ENCODE data around the gene KATNAL2. TPM values are rescaled to one million over a fixed set of nuclear protein-coding genes. Genes with fewer than 3 reads are reported as not detected.
"Not testable (repeated sequence)": the region's sequence is repeated elsewhere in the genome, so short reads cannot be mapped to it uniquely, and the experiment has no call there.

The KATNAL2 gene
- total and polyA plus RNA-seq, 12 donors = 0.74 to 6.1 (median 2.2) TPM

- peaks cover 0 to 1% (median 0%) of the 10 kb centered on the region in 7 donors for H3K27me3 ChIP-seq
- ATAC-seq = no peak
- intact Hi-C loops (cut with DNase I) = no loop called here
- no peaks in the 10 kb centered on the region for H3K36me3 ChIP-seq
- TF ChIP-seq CTCF (IDR thresholded peaks at IDR 0.05) = no peak
- H3K27ac ChIP-seq = no peak overlapping the region
- H3K4me1 ChIP-seq = no peaks in the 10 kb centered on the region
- DNase-seq = no peak
- no peak overlapping the region for H3K4me3 ChIP-seq
- WGBS, 2 donors = 88 to 94% methylated on average over 19 of the region's 19 CpGs
- peaks cover 0 to 4% (median 0%) of the 10 kb centered on the region in 11 donors for H3K9me3 ChIP-seq
Observed at GRCh38 chr18:47032945-47033344, 115.5 kb downstream of the KATNAL2 start.

- H3K36me3 ChIP-seq; H3K4me1 ChIP-seq; DNase-seq; H3K4me3 ChIP-seq; intact Hi-C loops (cut with DNase I); H3K27me3 ChIP-seq; H3K9me3 ChIP-seq; ATAC-seq; H3K27ac ChIP-seq: not testable (repeated sequence)
- WGBS, 2 donors = 94 to 97% methylated on average over 28 of the region's 28 CpGs
Observed at GRCh38 chr18:47034591-47034990, 117.2 kb downstream of the KATNAL2 start.

GRCh38 chr18:47035156-47035671 lies 117.8 kb downstream of the KATNAL2 start, which contains the start of gene ELOA2:
Gene ELOA2 (minus strand): TSS chr18:47035621. CDS start chr18:47035264, 357 bp downstream.
- WGBS, 2 donors = 94 to 95% methylated on average over 29 of the region's 29 CpGs
- H3K9me3 ChIP-seq = peaks cover 0 to 4% (median 0%) of the 10 kb centered on the region in 11 donors
- intact Hi-C loops (cut with DNase I) = no loop called here
- no peaks in the 10 kb centered on the region for H3K4me1 ChIP-seq
- no peak within 1 kb of the TSS for H3K4me3 ChIP-seq
- H3K27ac ChIP-seq = no peak within 1 kb of the TSS
- DNase-seq (no peak), ATAC-seq (no peak)
- H3K36me3 ChIP-seq = no peaks in the 10 kb centered on the region
- TF ChIP-seq CTCF (IDR thresholded peaks at IDR 0.05) = no peak
- H3K27me3 ChIP-seq = peaks cover 0 to 5% (median 0%) of the 10 kb centered on the region in 7 donors

GRCh38 chr18:47036298-47036874 lies 119.0 kb downstream of the KATNAL2 start:
- WGBS, 2 donors = 74 to 78% methylated on average over 2 of the region's 2 CpGs
- Histone ChIP-seq H3K4me1 (no peaks in the 10 kb centered on the region), H3K27ac (no peak overlapping the region), H3K9me3 (peaks cover 0 to 4% (median 0%) of the 10 kb centered on the region in 11 donors), H3K4me3 (no peak overlapping the region), H3K27me3 (peaks cover 0 to 5% (median 0%) of the 10 kb centered on the region in 7 donors), H3K36me3 (no peaks in the 10 kb centered on the region)
- ATAC-seq (no peak), DNase-seq (peak in 1 of 2 donors; percentile 8)
- intact Hi-C loops (cut with DNase I) = no loop called here
- TF ChIP-seq CTCF (IDR thresholded peaks at IDR 0.05) = peak in 7 of 9 donors; percentile 16 to 51 (median 39)

Data from heart right ventricle (tissue), 16 donors.